ENCODE results near the gene MYO7B.

The MYO7B gene

DNA sequence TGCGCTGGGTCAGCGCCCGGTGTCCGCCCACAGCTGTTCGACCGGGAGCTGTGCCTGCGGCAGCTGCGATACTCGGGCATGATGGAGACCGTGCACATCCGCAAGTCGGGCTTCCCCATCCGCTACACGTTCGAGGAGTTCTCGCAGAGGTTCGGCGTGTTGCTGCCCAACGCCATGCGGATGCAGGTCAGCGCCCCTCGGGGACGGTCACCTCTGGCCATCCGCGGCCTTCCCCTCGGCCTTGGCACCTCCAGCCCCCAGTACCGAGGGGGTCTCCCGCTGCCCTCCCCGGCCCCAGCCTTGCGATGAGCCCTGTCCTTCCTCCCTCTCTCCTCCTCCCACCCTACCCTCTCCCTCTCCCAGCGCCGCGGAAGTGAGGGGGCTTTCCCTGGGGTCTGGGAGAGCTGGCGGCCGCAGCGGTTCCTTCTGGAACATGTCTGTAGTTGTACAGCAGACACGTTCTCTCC, 57.3 kb downstream of the MYO7B start:
- DNase-seq: no peak
- WGBS (ENCODE audit: insufficient coverage): 97% methylated on average over 34 of the region's 37 CpGs
- ChIA-PET POLR2A (no interaction called here), CTCF (interaction anchor here (1.1 to 6.0 kb wide), 8 partner anchors 13 to 112 kb away, joined by 3 to 89 read pairs (median 4); no protein-coding TSS in a partner anchor)
- no peak overlapping the region for H3K27ac ChIP-seq (ENCODE audit: insufficient read depth in 1 of 2, low read depth in 1 of 2, low read length in 2 of 2, poor library complexity in 1 of 2, severe bottlenecking in 2 of 2)
- no peaks in the 10 kb centered on the region for H3K36me3 ChIP-seq (ENCODE audit: control insufficient read depth in 4 of 4, insufficient read depth in 4 of 4, low read length in 3 of 4)
- H3K4me1 ChIP-seq (ENCODE audit: control extremely low read depth in 1 of 4, control insufficient read depth in 4 of 4, insufficient read depth in 4 of 4, low read length in 3 of 4): no peaks in the 10 kb centered on the region
- H3K27me3 ChIP-seq (replicated peaks in 2 of 5; ENCODE audit: control insufficient read depth in 4 of 5, insufficient read depth in 5 of 5, low read length in 4 of 5): no peaks in the 10 kb centered on the region
- no peak overlapping the region for H3K4me3 ChIP-seq (ENCODE audit: control insufficient read depth in 1 of 7, extremely low read depth in 1 of 7, insufficient read depth in 4 of 7, low read depth in 2 of 7, low read length in 6 of 7)
- no peaks in the 10 kb centered on the region for H3K9me3 ChIP-seq (ENCODE audit: control extremely low read depth in 1 of 5, control insufficient read depth in 4 of 5, insufficient read depth in 2 of 5, low read depth in 1 of 5, low read length in 4 of 5)

DNA sequence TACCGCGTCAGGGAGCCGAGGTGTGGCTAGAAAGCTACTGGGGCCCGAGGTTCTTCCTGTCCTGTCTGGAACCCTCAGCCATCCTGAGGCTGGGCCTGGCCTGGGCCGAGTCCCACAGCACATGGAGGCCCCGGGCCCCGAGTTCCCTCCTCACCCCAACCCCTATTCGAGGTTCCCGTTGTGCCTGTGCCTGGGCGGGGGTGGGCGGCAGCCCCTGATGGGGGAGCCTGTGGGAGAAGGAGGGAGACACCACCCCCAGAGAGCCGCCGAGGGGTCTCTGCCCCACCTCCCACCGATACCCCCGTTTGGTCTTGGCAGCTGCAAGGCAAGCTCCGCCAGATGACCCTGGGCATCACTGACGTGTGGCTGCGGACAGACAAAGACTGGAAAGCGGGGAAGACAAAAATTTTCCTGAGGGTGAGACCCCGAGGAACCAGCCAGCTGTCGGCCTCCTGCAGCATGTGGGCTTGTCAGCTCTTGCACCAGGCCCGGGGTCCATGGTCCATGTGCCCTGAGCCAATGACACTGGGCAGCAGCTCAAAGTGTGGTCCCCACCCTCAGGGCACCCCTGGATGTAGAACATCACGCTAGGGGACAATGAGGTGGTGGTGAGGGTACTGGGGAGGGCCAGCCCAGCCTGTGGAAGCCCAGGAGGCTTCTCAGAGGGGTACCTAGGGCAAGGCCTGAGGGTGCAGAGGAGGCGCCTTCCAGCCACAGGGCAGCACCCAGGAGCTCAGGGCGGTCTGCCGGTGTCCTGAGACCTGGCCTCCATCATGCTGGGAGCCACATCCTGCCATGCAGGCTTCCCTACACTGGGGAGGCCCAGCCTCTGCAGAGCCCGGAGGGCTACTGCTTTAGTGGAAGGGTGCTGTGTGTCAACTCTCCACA, 58.0 kb downstream of the MYO7B start:
- ChIA-PET POLR2A (no interaction called here), CTCF (interaction anchor here (1.0 to 6.0 kb wide), 6 partner anchors 13 to 103 kb away, joined by 3 to 89 read pairs (median 5); no protein-coding TSS in a partner anchor)
- no peaks in the 10 kb centered on the region for H3K9me3 ChIP-seq (ENCODE audit: control extremely low read depth in 1 of 5, control insufficient read depth in 4 of 5, insufficient read depth in 2 of 5, low read depth in 1 of 5, low read length in 4 of 5)
- 94% methylated on average over 17 of the region's 27 CpGs for WGBS (ENCODE audit: insufficient coverage)
- H3K27me3 ChIP-seq (replicated peaks in 2 of 5; ENCODE audit: control insufficient read depth in 4 of 5, insufficient read depth in 5 of 5, low read length in 4 of 5): no peaks in the 10 kb centered on the region
- DNase-seq: no peak
- H3K4me1 ChIP-seq (ENCODE audit: control extremely low read depth in 1 of 4, control insufficient read depth in 4 of 4, insufficient read depth in 4 of 4, low read length in 3 of 4): no peaks in the 10 kb centered on the region
- no peak overlapping the region for H3K27ac ChIP-seq (ENCODE audit: insufficient read depth in 1 of 2, low read depth in 1 of 2, low read length in 2 of 2, poor library complexity in 1 of 2, severe bottlenecking in 2 of 2)
- H3K4me3 ChIP-seq (ENCODE audit: control insufficient read depth in 1 of 7, extremely low read depth in 1 of 7, insufficient read depth in 4 of 7, low read depth in 2 of 7, low read length in 6 of 7): no peak overlapping the region
- no peaks in the 10 kb centered on the region for H3K36me3 ChIP-seq (ENCODE audit: control insufficient read depth in 4 of 4, insufficient read depth in 4 of 4, low read length in 3 of 4)

DNA sequence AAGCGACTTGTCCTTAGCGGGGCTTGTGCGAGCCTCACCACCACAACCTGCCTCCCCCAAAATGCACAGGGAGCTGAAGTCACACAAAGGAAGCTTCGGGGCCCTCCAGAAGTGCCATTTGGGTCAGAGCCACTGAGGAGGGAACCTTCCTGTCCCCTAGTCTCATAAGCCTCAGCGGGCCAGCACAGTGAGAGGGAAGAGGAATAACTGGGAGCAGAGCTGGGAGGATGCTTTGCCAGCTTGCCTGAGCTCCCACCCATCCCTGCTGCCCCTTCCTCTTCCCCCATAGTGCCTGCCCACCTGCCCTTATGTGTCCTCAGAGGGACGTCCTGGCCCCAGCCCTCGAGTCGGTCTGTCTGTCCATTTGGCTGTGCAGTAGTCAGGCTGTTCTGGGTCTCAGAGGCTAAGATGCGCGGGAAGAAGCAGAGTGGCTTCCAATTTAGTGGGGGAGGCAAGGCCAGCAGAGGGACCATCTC, 58.7 kb downstream of the MYO7B start:
- H3K36me3 ChIP-seq (ENCODE audit: control insufficient read depth in 4 of 4, insufficient read depth in 4 of 4, low read length in 3 of 4): no peaks in the 10 kb centered on the region
- no peak overlapping the region for H3K4me3 ChIP-seq (ENCODE audit: control insufficient read depth in 1 of 7, extremely low read depth in 1 of 7, insufficient read depth in 4 of 7, low read depth in 2 of 7, low read length in 6 of 7)
- no peak for DNase-seq
- WGBS (ENCODE audit: insufficient coverage): 97% methylated on average over 9 of the region's 10 CpGs
- no peak overlapping the region for H3K27ac ChIP-seq (ENCODE audit: insufficient read depth in 1 of 2, low read depth in 1 of 2, low read length in 2 of 2, poor library complexity in 1 of 2, severe bottlenecking in 2 of 2)
- no peaks in the 10 kb centered on the region for H3K4me1 ChIP-seq (ENCODE audit: control extremely low read depth in 1 of 4, control insufficient read depth in 4 of 4, insufficient read depth in 4 of 4, low read length in 3 of 4)
- H3K27me3 ChIP-seq (replicated peaks in 2 of 5; ENCODE audit: control insufficient read depth in 4 of 5, insufficient read depth in 5 of 5, low read length in 4 of 5): no peaks in the 10 kb centered on the region
- ChIA-PET POLR2A (no interaction called here), CTCF (interaction anchor here (1.0 to 1.9 kb wide), 5 partner anchors 14 to 102 kb away, joined by 3 to 8 read pairs (median 5); no protein-coding TSS in a partner anchor)
- no peaks in the 10 kb centered on the region for H3K9me3 ChIP-seq (ENCODE audit: control extremely low read depth in 1 of 5, control insufficient read depth in 4 of 5, insufficient read depth in 2 of 5, low read depth in 1 of 5, low read length in 4 of 5)

DNA sequence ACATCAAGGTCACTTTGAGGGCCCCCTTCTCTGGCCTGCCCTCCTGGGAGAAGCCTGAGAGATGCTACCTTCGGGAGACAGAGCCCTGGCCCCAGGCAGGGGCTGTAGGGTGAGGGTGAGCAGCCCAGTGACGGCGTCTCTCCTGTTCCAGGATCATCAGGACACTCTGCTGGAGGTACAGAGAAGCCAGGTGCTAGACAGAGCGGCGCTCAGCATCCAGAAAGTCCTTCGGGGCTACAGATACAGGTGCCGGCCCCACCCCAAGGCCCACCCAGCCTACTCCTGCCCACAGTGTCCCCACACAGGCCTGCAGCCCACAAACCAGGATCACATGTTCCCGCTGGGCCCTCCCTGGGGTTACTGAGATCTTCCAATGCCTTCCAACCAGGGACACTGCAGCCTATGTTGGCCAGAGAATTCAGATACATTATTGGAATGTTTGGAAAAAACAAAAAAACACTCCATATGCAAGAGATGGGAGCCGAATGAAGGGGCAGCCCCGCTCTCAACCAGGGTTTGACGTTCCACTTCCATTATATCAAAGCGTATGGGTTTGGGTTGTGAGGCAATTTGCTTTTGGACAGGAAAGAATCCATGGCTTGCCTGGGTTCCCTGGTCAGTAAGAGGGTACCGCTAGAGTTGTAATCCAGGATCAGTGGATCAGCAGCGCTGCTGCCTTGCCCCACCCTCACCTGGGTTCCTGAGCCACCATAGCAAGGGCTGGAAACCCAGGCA, 61.0 kb downstream of the MYO7B start:
- WGBS (ENCODE audit: insufficient coverage): 95% methylated on average over 14 of the region's 14 CpGs
- no peak for DNase-seq

DNA sequence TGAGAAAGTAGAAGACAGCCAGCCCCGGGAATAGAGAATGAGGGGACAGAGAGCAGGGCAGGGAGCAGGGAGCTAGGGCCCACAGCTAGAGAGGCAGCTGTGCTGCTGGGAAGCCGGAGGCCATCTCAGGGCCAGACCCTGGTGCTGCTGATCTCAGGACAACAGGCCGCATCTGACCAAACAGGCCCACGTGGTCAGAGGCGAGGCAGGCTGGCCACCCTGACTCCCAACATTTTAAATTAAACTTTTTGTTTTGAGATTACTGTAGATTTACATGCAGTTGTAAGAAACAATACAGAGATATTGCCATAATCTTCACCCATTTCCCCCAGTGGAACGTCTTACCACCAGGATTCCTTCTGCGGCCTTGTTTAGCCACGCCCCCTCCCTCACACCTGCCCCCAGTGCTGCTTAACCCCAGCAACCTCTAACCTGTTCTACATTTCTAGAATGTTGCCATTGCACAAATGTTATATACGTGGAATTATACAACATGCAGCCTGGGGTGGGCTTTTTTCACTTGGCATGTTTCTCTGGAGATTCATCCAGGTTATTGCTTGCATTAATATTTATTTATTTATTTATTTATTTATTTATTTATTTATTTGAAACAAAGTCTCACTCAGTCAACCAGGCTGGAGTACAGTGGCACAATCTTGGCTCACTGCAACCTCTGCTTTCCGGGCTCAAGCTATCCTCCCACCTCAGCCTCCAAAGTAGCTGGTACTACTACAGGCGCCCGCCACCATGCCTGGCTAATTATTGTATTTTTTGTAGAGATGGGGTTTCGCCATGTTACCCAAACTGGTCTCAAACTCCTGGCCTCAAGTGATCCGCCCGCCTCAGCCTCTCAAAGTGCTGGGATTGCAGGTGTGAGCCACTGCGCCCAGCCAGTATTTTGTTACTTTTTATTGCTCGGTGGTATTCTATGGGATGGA, 61.8 kb downstream of the MYO7B start:
- over 99% methylated on average over 13 of the region's 17 CpGs for WGBS (ENCODE audit: insufficient coverage)
- ChIA-PET POLR2A (interaction anchor here (0.6 kb wide), 1 partner anchor 374 kb away, joined by 4 read pairs; no protein-coding TSS in a partner anchor), CTCF (interaction anchor here (1.1 kb wide), 1 partner anchor 21 kb away, joined by 3 read pairs; no protein-coding TSS in a partner anchor)
- no peak overlapping the region for H3K4me3 ChIP-seq (ENCODE audit: control insufficient read depth in 1 of 7, extremely low read depth in 1 of 7, insufficient read depth in 4 of 7, low read depth in 2 of 7, low read length in 6 of 7)
- no peaks in the 10 kb centered on the region for H3K27me3 ChIP-seq (replicated peaks in 2 of 5; ENCODE audit: control insufficient read depth in 4 of 5, insufficient read depth in 5 of 5, low read length in 4 of 5)
- no peaks in the 10 kb centered on the region for H3K4me1 ChIP-seq (ENCODE audit: control extremely low read depth in 1 of 4, control insufficient read depth in 4 of 4, insufficient read depth in 4 of 4, low read length in 3 of 4)
- no peak for DNase-seq
- H3K27ac ChIP-seq (ENCODE audit: insufficient read depth in 1 of 2, low read depth in 1 of 2, low read length in 2 of 2, poor library complexity in 1 of 2, severe bottlenecking in 2 of 2): no peak overlapping the region
- H3K9me3 ChIP-seq (ENCODE audit: control extremely low read depth in 1 of 5, control insufficient read depth in 4 of 5, insufficient read depth in 2 of 5, low read depth in 1 of 5, low read length in 4 of 5): peaks cover 0 to under 1% (median 0%) of the 10 kb centered on the region in 5 experiments
- H3K36me3 ChIP-seq (ENCODE audit: control insufficient read depth in 4 of 4, insufficient read depth in 4 of 4, low read length in 3 of 4): no peaks in the 10 kb centered on the region

More for the DNA sequence above, 61.0 kb downstream of the MYO7B start:
- no peaks in the 10 kb centered on the region for H3K36me3 ChIP-seq (ENCODE audit: control insufficient read depth in 4 of 4, insufficient read depth in 4 of 4, low read length in 3 of 4)
- H3K4me1 ChIP-seq (ENCODE audit: control extremely low read depth in 1 of 4, control insufficient read depth in 4 of 4, insufficient read depth in 4 of 4, low read length in 3 of 4): no peaks in the 10 kb centered on the region
- H3K9me3 ChIP-seq (ENCODE audit: control extremely low read depth in 1 of 5, control insufficient read depth in 4 of 5, insufficient read depth in 2 of 5, low read depth in 1 of 5, low read length in 4 of 5): no peaks in the 10 kb centered on the region
- H3K27me3 ChIP-seq (replicated peaks in 2 of 5; ENCODE audit: control insufficient read depth in 4 of 5, insufficient read depth in 5 of 5, low read length in 4 of 5): no peaks in the 10 kb centered on the region
- POLR2A ChIA-PET: no interaction called here
- no peak overlapping the region for H3K27ac ChIP-seq (ENCODE audit: insufficient read depth in 1 of 2, low read depth in 1 of 2, low read length in 2 of 2, poor library complexity in 1 of 2, severe bottlenecking in 2 of 2)
- H3K4me3 ChIP-seq (ENCODE audit: control insufficient read depth in 1 of 7, extremely low read depth in 1 of 7, insufficient read depth in 4 of 7, low read depth in 2 of 7, low read length in 6 of 7): no peak overlapping the region
- CTCF ChIA-PET: no interaction called here

DNA sequence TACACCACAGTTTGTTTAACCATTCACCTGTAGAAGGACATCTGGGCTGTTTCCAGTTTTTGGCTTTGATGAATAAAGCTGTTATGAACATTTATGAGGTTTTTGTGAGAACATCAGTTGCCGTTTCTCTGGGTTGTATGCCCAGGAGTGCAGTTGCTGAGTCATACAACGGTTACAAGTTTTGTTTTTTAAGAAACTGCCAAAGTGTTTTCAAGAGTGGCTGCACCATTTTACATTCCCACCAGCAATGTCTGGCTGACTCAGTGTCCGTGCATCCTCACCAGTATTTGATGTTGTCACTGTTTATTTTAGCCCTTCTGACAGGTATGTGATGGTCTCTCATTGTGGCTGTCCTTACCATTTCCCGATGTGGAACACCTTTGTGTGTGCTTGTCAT, 62.5 kb downstream of the MYO7B start:
- CTCF ChIA-PET: interaction anchor here (0.6 to 1.1 kb wide), 2 partner anchors 20 to 114 kb away, joined by 3 read pairs; no protein-coding TSS in a partner anchor
- 89% methylated on average over 3 of the region's 4 CpGs for WGBS (ENCODE audit: insufficient coverage)
- Histone ChIP-seq H3K9me3 (ENCODE audit: control extremely low read depth in 1 of 5, control insufficient read depth in 4 of 5, insufficient read depth in 2 of 5, low read depth in 1 of 5, low read length in 4 of 5) (peaks cover 0 to 5% (median 1%) of the 10 kb centered on the region in 5 experiments), H3K4me1 (ENCODE audit: control extremely low read depth in 1 of 4, control insufficient read depth in 4 of 4, insufficient read depth in 4 of 4, low read length in 3 of 4) (no peaks in the 10 kb centered on the region), H3K4me3 (ENCODE audit: control insufficient read depth in 1 of 7, extremely low read depth in 1 of 7, insufficient read depth in 4 of 7, low read depth in 2 of 7, low read length in 6 of 7) (no peak overlapping the region), H3K36me3 (ENCODE audit: control insufficient read depth in 4 of 4, insufficient read depth in 4 of 4, low read length in 3 of 4) (no peaks in the 10 kb centered on the region), H3K27me3 (replicated peaks in 2 of 5; ENCODE audit: control insufficient read depth in 4 of 5, insufficient read depth in 5 of 5, low read length in 4 of 5) (no peaks in the 10 kb centered on the region), H3K27ac (ENCODE audit: insufficient read depth in 1 of 2, low read depth in 1 of 2, low read length in 2 of 2, poor library complexity in 1 of 2, severe bottlenecking in 2 of 2) (no peak overlapping the region)
- POLR2A ChIA-PET: interaction anchor here (0.6 kb wide), 1 partner anchor 373 kb away, joined by 4 read pairs; no protein-coding TSS in a partner anchor
- no peak for DNase-seq

Data from common myeloid progenitor, CD34-positive (primary cell).